ENCODE measurements around the gene CACNA1I. TPM values are rescaled to one million over a fixed set of nuclear protein-coding genes. Genes with fewer than 3 reads are reported as not detected.

Gene CACNA1I
- total RNA-seq, 1 experiment from 2014 or later: 0.02 TPM

DNA sequence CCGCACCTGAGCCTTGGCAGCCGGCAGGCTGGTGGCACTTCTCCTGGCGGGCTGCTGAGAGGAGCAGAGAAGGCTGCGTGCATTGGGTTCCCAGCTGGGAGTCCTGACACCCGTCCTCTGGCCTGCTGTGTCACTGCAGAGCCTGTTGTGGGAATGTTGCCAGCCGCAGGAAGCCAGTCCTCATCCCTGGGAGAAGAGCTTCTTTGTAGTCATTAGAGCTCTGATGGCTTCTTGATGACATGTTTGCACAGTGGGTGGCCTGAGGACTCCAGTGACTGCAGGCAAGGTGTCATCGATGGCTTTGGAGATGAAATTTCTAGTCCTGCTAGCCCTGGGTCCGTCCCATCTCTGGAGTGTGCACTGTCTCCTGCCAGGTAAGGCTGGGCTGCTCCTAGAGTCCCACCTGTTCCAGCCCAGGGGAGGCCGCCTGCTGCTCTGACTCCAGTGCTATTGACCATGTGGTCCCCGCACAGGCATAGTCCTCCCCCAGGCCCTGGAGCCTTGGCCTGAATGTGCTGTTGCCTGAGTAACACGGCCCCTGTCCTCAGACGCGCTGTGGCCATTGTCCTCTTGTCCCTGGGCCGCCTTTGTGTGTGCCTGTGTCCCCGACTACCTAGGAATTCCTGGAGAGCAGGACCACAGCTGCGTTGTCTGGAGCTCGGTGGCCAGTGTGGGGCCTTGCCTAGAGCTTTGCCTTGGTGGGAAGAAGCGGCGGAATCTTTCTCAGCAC lies 129.2 kb downstream of the CACNA1I start:
- DNase-seq (ENCODE audit: unreplicated experiment): no peak
- no peaks in the 10 kb centered on the region for H3K9me3 Mint-ChIP-seq (ENCODE audit: unreplicated experiment)
- H3K27me3 Mint-ChIP-seq (ENCODE audit: insufficient read depth, unreplicated experiment): peaks cover 43% of the 10 kb centered on the region
- no TSS peak for BruUV-seq (replicated peaks)
- intact Hi-C loops (cut with micrococcal nuclease): no loop called here
- CTCF ChIA-PET: no interaction called here
- POLR2A ChIA-PET: no interaction called here
- H3K4me1 Mint-ChIP-seq (ENCODE audit: insufficient read depth, unreplicated experiment): no peaks in the 10 kb centered on the region
- no peak overlapping the region for H3K27ac Mint-ChIP-seq (ENCODE audit: low read depth, unreplicated experiment)
- H3K4me3 Mint-ChIP-seq (ENCODE audit: unreplicated experiment): no peak overlapping the region
- no peaks in the 10 kb centered on the region for H3K36me3 Mint-ChIP-seq (ENCODE audit: insufficient read depth, unreplicated experiment)
- TF ChIP-seq, protein P1, sequence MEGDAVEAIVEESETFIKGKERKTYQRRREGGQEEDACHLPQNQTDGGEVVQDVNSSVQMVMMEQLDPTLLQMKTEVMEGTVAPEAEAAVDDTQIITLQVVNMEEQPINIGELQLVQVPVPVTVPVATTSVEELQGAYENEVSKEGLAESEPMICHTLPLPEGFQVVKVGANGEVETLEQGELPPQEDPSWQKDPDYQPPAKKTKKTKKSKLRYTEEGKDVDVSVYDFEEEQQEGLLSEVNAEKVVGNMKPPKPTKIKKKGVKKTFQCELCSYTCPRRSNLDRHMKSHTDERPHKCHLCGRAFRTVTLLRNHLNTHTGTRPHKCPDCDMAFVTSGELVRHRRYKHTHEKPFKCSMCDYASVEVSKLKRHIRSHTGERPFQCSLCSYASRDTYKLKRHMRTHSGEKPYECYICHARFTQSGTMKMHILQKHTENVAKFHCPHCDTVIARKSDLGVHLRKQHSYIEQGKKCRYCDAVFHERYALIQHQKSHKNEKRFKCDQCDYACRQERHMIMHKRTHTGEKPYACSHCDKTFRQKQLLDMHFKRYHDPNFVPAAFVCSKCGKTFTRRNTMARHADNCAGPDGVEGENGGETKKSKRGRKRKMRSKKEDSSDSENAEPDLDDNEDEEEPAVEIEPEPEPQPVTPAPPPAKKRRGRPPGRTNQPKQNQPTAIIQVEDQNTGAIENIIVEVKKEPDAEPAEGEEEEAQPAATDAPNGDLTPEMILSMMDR (IDR thresholded peaks at IDR 0.05; ENCODE audit: unreplicated experiment): no peak

DNA sequence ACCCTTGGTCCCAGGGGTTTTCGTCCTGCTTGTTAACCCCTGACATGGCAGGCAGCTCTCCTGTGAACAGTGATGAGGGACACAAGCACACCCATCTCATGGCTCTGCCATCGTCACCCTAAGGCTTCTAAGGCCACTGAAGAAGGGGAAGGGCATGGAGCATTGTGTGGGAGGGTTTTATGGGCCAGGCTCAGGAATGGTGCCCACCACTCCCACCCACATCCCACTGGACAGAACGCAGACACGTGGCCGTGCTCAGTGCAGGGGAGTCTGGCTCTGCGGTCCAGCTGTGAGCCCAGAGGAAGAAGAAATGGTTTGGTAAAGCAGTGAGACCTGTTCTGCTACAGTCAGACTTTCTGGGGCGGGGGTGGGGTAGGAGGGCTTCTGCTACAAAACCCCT lies 130.0 kb downstream of the CACNA1I start:
- Mint-ChIP-seq H3K36me3 (ENCODE audit: insufficient read depth, unreplicated experiment) (no peaks in the 10 kb centered on the region), H3K27me3 (ENCODE audit: insufficient read depth, unreplicated experiment) (peaks cover 36% of the 10 kb centered on the region), H3K4me3 (ENCODE audit: unreplicated experiment) (no peak overlapping the region), H3K27ac (ENCODE audit: low read depth, unreplicated experiment) (no peak overlapping the region), H3K9me3 (ENCODE audit: unreplicated experiment) (no peaks in the 10 kb centered on the region), H3K4me1 (ENCODE audit: insufficient read depth, unreplicated experiment) (no peaks in the 10 kb centered on the region)
- no TSS peak for BruUV-seq (replicated peaks)
- no peak for DNase-seq (ENCODE audit: unreplicated experiment)
- CTCF ChIA-PET: no interaction called here
- intact Hi-C loops (cut with micrococcal nuclease): no loop called here
- POLR2A ChIA-PET: no interaction called here
- TF ChIP-seq, protein P1 (IDR thresholded peaks at IDR 0.05; ENCODE audit: unreplicated experiment): no peak

DNA sequence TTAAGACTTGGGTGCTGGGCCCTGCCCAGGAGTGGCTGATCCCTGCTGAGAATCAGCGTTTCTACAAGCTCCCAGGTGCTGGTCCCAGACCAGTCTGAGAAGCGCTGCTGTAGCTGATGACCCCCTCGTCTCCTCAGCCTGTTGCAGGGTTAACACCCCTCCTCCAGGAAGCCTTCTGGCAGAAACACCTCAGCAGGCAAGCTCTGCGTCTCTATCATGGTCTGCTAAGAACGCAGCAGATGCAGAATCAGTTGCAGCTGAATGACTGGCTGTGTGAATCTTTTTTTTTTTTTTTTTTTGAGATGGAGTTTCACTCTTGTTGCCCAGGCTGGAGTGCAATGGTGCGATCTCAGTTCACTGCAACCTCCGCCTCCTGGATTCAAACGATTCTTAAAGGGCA lies 132.5 kb downstream of the CACNA1I start:
- POLR2A ChIA-PET: no interaction called here
- TF ChIP-seq, protein P1 (IDR thresholded peaks at IDR 0.05; ENCODE audit: unreplicated experiment): no peak
- no peaks in the 10 kb centered on the region for H3K9me3 Mint-ChIP-seq (ENCODE audit: unreplicated experiment)
- H3K4me1 Mint-ChIP-seq (ENCODE audit: insufficient read depth, unreplicated experiment): no peaks in the 10 kb centered on the region
- H3K27me3 Mint-ChIP-seq (ENCODE audit: insufficient read depth, unreplicated experiment): peaks cover 35% of the 10 kb centered on the region
- intact Hi-C loops (cut with micrococcal nuclease): no loop called here
- no TSS peak for BruUV-seq (replicated peaks)
- no peaks in the 10 kb centered on the region for H3K36me3 Mint-ChIP-seq (ENCODE audit: insufficient read depth, unreplicated experiment)
- CTCF ChIA-PET: interaction anchor here (0.9 kb wide), 1 partner anchor 332 kb away, joined by 3 read pairs; no protein-coding TSS in a partner anchor
- no peak overlapping the region for H3K4me3 Mint-ChIP-seq (ENCODE audit: unreplicated experiment)
- DNase-seq (ENCODE audit: unreplicated experiment): no peak
- no peak overlapping the region for H3K27ac Mint-ChIP-seq (ENCODE audit: low read depth, unreplicated experiment)

DNA sequence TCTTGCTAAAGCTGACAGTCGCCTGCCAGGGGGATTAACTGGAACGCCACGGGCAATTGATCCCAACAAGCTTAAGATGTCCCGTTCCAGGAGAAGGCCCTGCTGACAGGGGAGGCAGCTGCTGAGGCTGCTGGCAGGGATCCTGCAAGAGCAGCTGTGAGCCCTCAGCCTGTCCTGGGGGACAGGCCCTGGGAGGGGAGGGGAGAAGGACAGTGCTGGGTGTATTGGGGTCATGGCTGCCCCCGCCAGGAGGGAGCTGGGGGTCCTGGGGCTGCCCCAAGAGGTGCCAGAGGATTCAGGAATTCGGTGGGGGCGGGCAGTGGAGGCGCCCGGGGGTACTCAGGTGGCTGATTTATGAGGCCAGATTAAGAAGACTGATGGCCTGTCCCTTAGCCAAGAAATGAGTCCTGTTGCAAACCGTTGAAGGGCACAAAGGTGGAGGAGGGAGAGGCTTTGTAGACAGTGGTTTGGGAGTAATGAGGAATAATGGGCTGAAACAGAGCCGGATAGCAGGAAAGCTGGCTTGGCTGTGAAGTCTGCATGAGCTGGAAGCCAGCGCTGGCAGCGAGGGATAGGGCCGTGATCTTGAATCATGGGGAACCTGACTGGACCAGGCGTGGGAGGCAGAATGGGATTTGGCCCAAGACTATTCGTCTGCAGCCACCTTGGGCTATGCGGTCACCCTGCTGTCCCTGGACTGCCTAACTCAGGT lies 133.5 kb downstream of the CACNA1I start:
- peaks cover 44% of the 10 kb centered on the region for H3K27me3 Mint-ChIP-seq (ENCODE audit: insufficient read depth, unreplicated experiment)
- H3K4me1 Mint-ChIP-seq (ENCODE audit: insufficient read depth, unreplicated experiment): no peaks in the 10 kb centered on the region
- DNase-seq (ENCODE audit: unreplicated experiment): no peak
- H3K9me3 Mint-ChIP-seq (ENCODE audit: unreplicated experiment): no peaks in the 10 kb centered on the region
- TF ChIP-seq, protein P1 (IDR thresholded peaks at IDR 0.05; ENCODE audit: unreplicated experiment): no peak
- ChIA-PET POLR2A (no interaction called here), CTCF (interaction anchor here (0.7 kb wide), 1 partner anchor 273 kb away, joined by 4 read pairs; no protein-coding TSS in a partner anchor)
- no peak overlapping the region for H3K4me3 Mint-ChIP-seq (ENCODE audit: unreplicated experiment)
- no peak overlapping the region for H3K27ac Mint-ChIP-seq (ENCODE audit: low read depth, unreplicated experiment)
- intact Hi-C loops (cut with micrococcal nuclease): no loop called here
- BruUV-seq (replicated peaks): no TSS peak
- no peaks in the 10 kb centered on the region for H3K36me3 Mint-ChIP-seq (ENCODE audit: insufficient read depth, unreplicated experiment)

All from MCF 10A (cell line).